ENCODE data around the gene PHTF2. TPM values are rescaled to one million over a fixed set of nuclear protein-coding genes. Genes with fewer than 3 reads are reported as not detected.

Gene PHTF2
- total and polyA plus RNA-seq, 10 of the 15 experiments (the other 5 are each of a cell fraction or from before 2014, with no cell fraction given), result 12.9 to 41.8 (median 27.0) TPM

DNA sequence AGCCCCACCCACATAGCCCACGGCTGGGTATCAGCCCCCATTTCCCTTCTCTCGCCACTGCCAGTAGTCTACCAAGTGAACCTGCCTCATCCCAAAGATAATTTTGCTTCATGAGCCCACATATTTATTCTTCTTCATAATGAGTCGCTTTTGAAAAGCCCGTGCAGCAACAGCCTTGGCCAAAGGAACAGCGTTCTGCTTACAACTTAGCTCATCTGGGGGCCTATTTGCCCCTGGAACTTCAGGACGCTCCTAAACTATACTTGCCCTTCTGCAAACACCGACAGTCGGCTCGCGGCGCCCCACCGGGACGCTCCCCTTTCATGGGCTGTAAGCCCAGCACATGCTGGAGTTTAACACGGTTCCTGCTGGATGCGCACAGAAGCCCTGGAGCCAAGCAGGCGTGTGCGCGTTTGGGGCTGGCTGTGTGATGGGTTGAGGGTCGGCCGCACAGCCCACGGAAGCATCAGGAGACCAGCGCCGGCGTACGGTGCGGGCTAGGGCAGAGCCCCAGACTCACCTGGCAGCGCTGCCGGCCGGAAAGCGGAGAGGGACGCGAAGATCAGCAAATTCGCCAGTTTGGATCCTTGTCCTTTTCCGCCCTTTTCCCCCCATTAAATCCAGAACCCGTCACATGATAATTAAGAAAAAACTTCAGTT is 709 bp upstream of the PHTF2 start (continued):
- TF ChIP-seq WRNIP1 (IDR thresholded peaks at IDR 0.05; ENCODE audit: borderline replicate concordance, low read depth, low read length) (no peak), POLR2A (IDR thresholded peaks at IDR 0.05; ENCODE audit: low read depth, low read length) (peak; percentile 54), FOXK2 (IDR thresholded peaks at IDR 0.05) (no peak), PAX5 (IDR thresholded peaks at IDR 0.05; ENCODE audit: borderline replicate concordance, low read depth, low read length) (no peak), TCF3 (IDR thresholded peaks at IDR 0.05; ENCODE audit: borderline replicate concordance, insufficient read depth, low read depth, low read length) (no peak), SKIL (IDR thresholded peaks at IDR 0.05; ENCODE audit: low read depth, poor library complexity, severe bottlenecking) (no peak), MYC (IDR thresholded peaks at IDR 0.05; ENCODE audit: insufficient read depth, insufficient read length, insufficient replicate concordance, low read length, severe bottlenecking) (no peak), FOXM1 (IDR thresholded peaks at IDR 0.05; ENCODE audit: low read depth, low read length) (no peak), YY1 (IDR thresholded peaks at IDR 0.05; ENCODE audit: low read depth, low read length) (no peak), MTA2 (IDR thresholded peaks at IDR 0.05; ENCODE audit: low read depth) (no peak), ZNF687 (IDR thresholded peaks at IDR 0.05) (no peak), RB1 (IDR thresholded peaks at IDR 0.05; ENCODE audit: borderline replicate concordance) (peak; percentile 43; the same call in 1 of the 2 replicates), SIX5 (IDR thresholded peaks at IDR 0.05; ENCODE audit: low read depth, low read length, severe bottlenecking) (no peak), PAX8 (IDR thresholded peaks at IDR 0.05) (no peak)
- TF ChIP-seq, protein P1, sequence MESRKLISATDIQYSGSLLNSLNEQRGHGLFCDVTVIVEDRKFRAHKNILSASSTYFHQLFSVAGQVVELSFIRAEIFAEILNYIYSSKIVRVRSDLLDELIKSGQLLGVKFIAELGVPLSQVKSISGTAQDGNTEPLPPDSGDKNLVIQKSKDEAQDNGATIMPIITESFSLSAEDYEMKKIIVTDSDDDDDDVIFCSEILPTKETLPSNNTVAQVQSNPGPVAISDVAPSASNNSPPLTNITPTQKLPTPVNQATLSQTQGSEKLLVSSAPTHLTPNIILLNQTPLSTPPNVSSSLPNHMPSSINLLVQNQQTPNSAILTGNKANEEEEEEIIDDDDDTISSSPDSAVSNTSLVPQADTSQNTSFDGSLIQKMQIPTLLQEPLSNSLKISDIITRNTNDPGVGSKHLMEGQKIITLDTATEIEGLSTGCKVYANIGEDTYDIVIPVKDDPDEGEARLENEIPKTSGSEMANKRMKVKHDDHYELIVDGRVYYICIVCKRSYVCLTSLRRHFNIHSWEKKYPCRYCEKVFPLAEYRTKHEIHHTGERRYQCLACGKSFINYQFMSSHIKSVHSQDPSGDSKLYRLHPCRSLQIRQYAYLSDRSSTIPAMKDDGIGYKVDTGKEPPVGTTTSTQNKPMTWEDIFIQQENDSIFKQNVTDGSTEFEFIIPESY (IDR thresholded peaks at IDR 0.05), result no peak
- TF ChIP-seq, protein P2, sequence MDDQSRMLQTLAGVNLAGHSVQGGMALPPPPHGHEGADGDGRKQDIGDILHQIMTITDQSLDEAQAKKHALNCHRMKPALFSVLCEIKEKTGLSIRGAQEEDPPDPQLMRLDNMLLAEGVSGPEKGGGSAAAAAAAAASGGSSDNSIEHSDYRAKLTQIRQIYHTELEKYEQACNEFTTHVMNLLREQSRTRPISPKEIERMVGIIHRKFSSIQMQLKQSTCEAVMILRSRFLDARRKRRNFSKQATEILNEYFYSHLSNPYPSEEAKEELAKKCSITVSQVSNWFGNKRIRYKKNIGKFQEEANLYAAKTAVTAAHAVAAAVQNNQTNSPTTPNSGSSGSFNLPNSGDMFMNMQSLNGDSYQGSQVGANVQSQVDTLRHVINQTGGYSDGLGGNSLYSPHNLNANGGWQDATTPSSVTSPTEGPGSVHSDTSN (IDR thresholded peaks at IDR 0.05; ENCODE audit: insufficient replicate concordance, low read depth, low read length), result no peak
- TF ChIP-seq, protein P3, sequence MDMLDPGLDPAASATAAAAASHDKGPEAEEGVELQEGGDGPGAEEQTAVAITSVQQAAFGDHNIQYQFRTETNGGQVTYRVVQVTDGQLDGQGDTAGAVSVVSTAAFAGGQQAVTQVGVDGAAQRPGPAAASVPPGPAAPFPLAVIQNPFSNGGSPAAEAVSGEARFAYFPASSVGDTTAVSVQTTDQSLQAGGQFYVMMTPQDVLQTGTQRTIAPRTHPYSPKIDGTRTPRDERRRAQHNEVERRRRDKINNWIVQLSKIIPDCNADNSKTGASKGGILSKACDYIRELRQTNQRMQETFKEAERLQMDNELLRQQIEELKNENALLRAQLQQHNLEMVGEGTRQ (IDR thresholded peaks at IDR 0.05; ENCODE audit: borderline replicate concordance, low read depth, low read length), result peak; percentile 45; the same call in 1 of the 2 replicates
- TF ChIP-seq, protein P4, sequence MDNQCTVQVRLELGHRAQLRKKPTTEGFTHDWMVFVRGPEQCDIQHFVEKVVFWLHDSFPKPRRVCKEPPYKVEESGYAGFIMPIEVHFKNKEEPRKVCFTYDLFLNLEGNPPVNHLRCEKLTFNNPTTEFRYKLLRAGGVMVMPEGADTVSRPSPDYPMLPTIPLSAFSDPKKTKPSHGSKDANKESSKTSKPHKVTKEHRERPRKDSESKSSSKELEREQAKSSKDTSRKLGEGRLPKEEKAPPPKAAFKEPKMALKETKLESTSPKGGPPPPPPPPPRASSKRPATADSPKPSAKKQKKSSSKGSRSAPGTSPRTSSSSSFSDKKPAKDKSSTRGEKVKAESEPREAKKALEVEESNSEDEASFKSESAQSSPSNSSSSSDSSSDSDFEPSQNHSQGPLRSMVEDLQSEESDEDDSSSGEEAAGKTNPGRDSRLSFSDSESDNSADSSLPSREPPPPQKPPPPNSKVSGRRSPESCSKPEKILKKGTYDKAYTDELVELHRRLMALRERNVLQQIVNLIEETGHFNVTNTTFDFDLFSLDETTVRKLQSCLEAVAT (IDR thresholded peaks at IDR 0.05), result peak; percentile 58
